DOHH2 (cell line): ENCODE results near the gene RCHY1.
"Not testable (repeated sequence)": the region's sequence is repeated elsewhere in the genome, so short reads cannot be mapped to it uniquely, and the experiment has no call there.

Experiments used
- H3F3A ChIP-seq: fragments of 200-600 bp; sonication (generic), shearing (Covaris generic); 2 replicates; pipeline ENCODE4 v1.6.0; 2016; ENCODE audit warnings: antibody characterized with exemption, mild to moderate bottlenecking; ENCODE audit not compliant: control insufficient read depth, insufficient read depth
- H3K27ac ChIP-seq: fragments of 200-600 bp; sonication (generic); 2 replicates; pipeline ENCODE4 v1.5.1; 2014; ENCODE audit warnings: low read depth, mild to moderate bottlenecking, low read length, moderate library complexity
- H3K27me3 ChIP-seq: fragments of 200-600 bp; sonication (generic); 2 replicates; pipeline ENCODE4 v1.6.1; 2014; ENCODE audit warnings: mild to moderate bottlenecking, low read length, mixed read lengths; ENCODE audit not compliant: control insufficient read depth
- H3K36me3 ChIP-seq: fragments of 200-600 bp; sonication (generic); 2 replicates; pipeline ENCODE4 v1.6.1; 2014; ENCODE audit warnings: mild to moderate bottlenecking, low read length, moderate library complexity, mixed read lengths; ENCODE audit not compliant: control insufficient read depth
- H3K4me1 ChIP-seq: fragments of 200-600 bp; sonication (generic); 2 replicates; pipeline ENCODE4 v1.6.1; 2014; ENCODE audit warnings: mild to moderate bottlenecking, low read length, mixed read lengths; ENCODE audit not compliant: control insufficient read depth
- H3K4me2 ChIP-seq: fragments of 200-600 bp; sonication (generic); 2 replicates; pipeline ENCODE4 v1.6.0; 2014; ENCODE audit warnings: mild to moderate bottlenecking, low read length, moderate library complexity
- H3K4me3 ChIP-seq: fragments of 200-600 bp; sonication (generic); 2 replicates; pipeline ENCODE4 v1.5.1; 2014; ENCODE audit warnings: mild to moderate bottlenecking, low read length, mixed read lengths
- H3K79me2 ChIP-seq: fragments of 200-600 bp; sonication (generic); 2 replicates; pipeline ENCODE4 v1.6.1; 2014; ENCODE audit warnings: mild to moderate bottlenecking, low read length, mixed read lengths; ENCODE audit not compliant: control insufficient read depth
- H3K9me2 ChIP-seq: fragments of 200-600 bp; sonication (generic); replicated peaks from 2 replicates; pipeline ENCODE4 v1.6.1; 2014; ENCODE audit warnings: mild to moderate bottlenecking, low read length, mixed read lengths; ENCODE audit not compliant: control insufficient read depth
- H3K9me3 ChIP-seq: fragments of 200-600 bp; sonication (generic); 2 replicates; pipeline ENCODE4 v1.6.1; 2014; ENCODE audit warnings: antibody characterized with exemption, low read length, mixed read lengths; ENCODE audit not compliant: control insufficient read depth, insufficient read depth
- H4K20me1 ChIP-seq: fragments of 200-600 bp; sonication (generic); 2 replicates; pipeline ENCODE4 v1.6.0; 2014; ENCODE audit warnings: low read depth, mild to moderate bottlenecking, antibody characterized with exemption, low read length, moderate library complexity; ENCODE audit not compliant: control insufficient read depth, insufficient read depth
- CTCF ChIP-seq: fragments of 200-600 bp; sonication (generic); IDR thresholded peaks from one replicate; pipeline ENCODE4 v1.5.1; 2014; ENCODE audit warnings: antibody characterized with exemption, mild to moderate bottlenecking, low read depth, low read length; ENCODE audit not compliant: poor library complexity, severe bottlenecking
- EZH2phosphoT487 ChIP-seq: fragments of 200-600 bp; sonication (generic); IDR thresholded peaks from 2 replicates; pipeline ENCODE4 v1.6.1; 2017; ENCODE audit warnings: borderline replicate concordance, mild to moderate bottlenecking, antibody characterized with exemption, low read length, moderate library complexity, mixed read lengths

Gene RCHY1

DNA sequence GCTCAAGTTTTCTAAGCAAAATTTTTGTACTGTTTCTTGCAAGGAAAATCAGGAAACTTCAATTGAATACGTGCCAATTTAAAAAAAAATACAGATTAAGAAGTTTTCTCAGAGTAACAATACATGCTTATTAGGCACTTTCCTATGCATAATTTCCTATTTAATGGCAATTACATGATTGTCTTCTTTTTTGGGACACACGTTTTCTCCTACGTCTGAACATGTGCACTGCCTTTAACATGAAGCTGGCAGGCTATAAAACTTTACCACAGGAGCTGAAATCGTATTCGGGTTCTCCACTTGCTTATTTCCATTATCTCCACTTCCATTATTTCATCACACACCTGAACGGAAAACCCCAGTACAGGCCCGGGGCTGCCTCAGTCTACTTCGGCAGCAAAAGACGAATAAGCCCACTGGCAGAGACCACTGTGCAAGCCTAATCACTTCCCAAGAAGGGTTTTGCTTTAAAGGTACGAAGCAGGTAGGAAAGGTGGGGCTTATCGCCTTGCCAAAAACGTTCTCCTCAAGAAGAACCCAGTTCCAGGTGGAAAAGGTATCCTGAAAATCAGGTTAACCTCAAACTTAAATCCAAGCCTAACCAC is 575 bp downstream of the RCHY1 start:
- H3K9me3 ChIP-seq = peaks cover 7% of the 10 kb centered on the region; the same call in 1 of the 2 replicates
- H3K27me3 ChIP-seq = no peaks in the 10 kb centered on the region
- peak overlapping the region; percentile 96 for H3K4me2 ChIP-seq
- H3K4me3 ChIP-seq = peak overlapping the region; percentile 89
- no peaks in the 10 kb centered on the region for H3K9me2 ChIP-seq
- H3K27ac ChIP-seq = peak overlapping the region; percentile 85
- peaks cover 72% of the 10 kb centered on the region for H3K79me2 ChIP-seq
- no peak for TF ChIP-seq EZH2phosphoT487
- peaks cover 54% of the 10 kb centered on the region for H3K36me3 ChIP-seq
- H3K4me1 ChIP-seq = peaks cover 41% of the 10 kb centered on the region
- H4K20me1 ChIP-seq = 0 out of 2 replicates have a peak, but pooled peaks cover 3% of the 10 kb centered on the region
- peaks cover 5% of the 10 kb centered on the region for H3F3A ChIP-seq

- Histone ChIP-seq H3K27me3 (no peaks in the 10 kb centered on the region), H3K79me2 (peaks cover 76% of the 10 kb centered on the region), H3K4me2 (peak overlapping the region; percentile 96), H3F3A (no peaks in the 10 kb centered on the region; the same call in 1 of the 2 replicates), H3K4me1 (peaks cover 41% of the 10 kb centered on the region), H3K9me3 (peaks cover 7% of the 10 kb centered on the region; the same call in 1 of the 2 replicates), H4K20me1 (0 out of 2 replicates have a peak, but pooled peaks cover 3% of the 10 kb centered on the region), H3K36me3 (peaks cover 54% of the 10 kb centered on the region), H3K9me2 (no peaks in the 10 kb centered on the region), H3K27ac (no peak overlapping the region), H3K4me3 (peak overlapping the region; percentile 89)
- TF ChIP-seq EZH2phosphoT487 (no peak), CTCF (no peak)
Measured at GRCh38 chr4:75512386-75513211, 1.6 kb downstream of the RCHY1 start.

DNA sequence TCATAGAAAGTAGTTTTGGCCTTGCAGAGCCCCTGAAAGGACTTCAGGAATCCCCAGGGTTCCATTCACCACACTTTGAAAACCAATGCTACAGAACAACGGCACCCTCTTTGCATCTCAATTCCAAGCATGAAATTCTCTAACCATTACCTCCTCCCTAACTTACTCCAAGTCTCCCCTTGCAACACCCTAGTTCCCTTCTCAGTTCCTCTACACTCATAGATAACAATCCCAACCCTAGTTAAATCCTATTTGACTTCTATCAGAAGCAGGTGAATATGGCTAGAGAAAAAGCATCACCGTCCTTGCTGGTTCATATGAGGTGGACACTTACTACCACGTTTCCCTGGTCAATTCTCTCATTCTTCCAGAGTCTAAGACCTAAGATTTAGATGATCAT is 2.4 kb downstream of the RCHY1 start:
- Histone ChIP-seq H3K36me3 (peaks cover 54% of the 10 kb centered on the region), H4K20me1 (0 out of 2 replicates have a peak, but pooled peaks cover 3% of the 10 kb centered on the region), H3K4me1 (peaks cover 41% of the 10 kb centered on the region), H3F3A (no peaks in the 10 kb centered on the region; the same call in 1 of the 2 replicates), H3K4me3 (peak overlapping the region; percentile 89), H3K79me2 (peaks cover 83% of the 10 kb centered on the region), H3K4me2 (peak overlapping the region; percentile 96), H3K27me3 (no peaks in the 10 kb centered on the region), H3K9me2 (no peaks in the 10 kb centered on the region), H3K9me3 (peaks cover 7% of the 10 kb centered on the region; the same call in 1 of the 2 replicates), H3K27ac (no peak overlapping the region)
- TF ChIP-seq EZH2phosphoT487 (no peak), CTCF (no peak)

- H3K4me2 ChIP-seq, H3F3A ChIP-seq, H3K4me3 ChIP-seq, H3K9me2 ChIP-seq, H3K27me3 ChIP-seq, H3K9me3 ChIP-seq, H3K27ac ChIP-seq, H4K20me1 ChIP-seq: not testable (repeated sequence)
- Histone ChIP-seq H3K36me3 (peaks cover 68% of the 10 kb centered on the region), H3K79me2 (peaks cover 84% of the 10 kb centered on the region), H3K4me1 (peaks cover 30% of the 10 kb centered on the region)
Measured at GRCh38 chr4:75509592-75509991, 4.6 kb downstream of the RCHY1 start.
